HG02852 (cell line): ENCODE data around the gene KLHL33.

ENCODE experiments used
- ATAC-seq: cut with Tn5 transposase; IDR thresholded peaks from one replicate; pipeline ENCODE4 v1.9.1; 2021; ENCODE audit warnings: mild to moderate bottlenecking, moderate library complexity; ENCODE audit not compliant: unreplicated experiment

Gene KLHL33

GRCh38 chr14:20417250-20418186 is 18.4 kb downstream of the KLHL33 start:
- ATAC-seq = no peak

- no peak for ATAC-seq
Observed at GRCh38 chr14:20416223-20416622, 19.7 kb downstream of the KLHL33 start.

- ATAC-seq = peak; percentile 36
Observed at GRCh38 chr14:20415782-20416206, 20.2 kb downstream of the KLHL33 start.

DNA sequence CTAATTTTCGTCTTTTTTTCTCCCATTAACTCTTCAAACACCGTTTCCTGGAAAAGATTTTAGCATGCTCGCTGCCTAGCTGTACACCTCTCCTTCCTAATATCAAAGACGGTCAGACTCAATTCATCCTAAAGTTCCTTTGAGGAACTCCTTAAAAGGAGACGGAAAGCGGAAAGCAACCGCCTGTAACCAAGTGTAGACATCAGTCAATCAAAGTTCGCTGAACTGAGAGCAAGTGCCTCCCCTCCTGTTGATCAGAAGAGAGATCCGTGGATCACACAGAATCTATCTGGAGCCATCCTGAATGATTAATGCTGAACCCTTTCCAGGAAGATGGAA is 22.3 kb downstream of the KLHL33 start:
- peak; percentile 52 for ATAC-seq

GRCh38 chr14:20412876-20413743 is 22.9 kb downstream of the KLHL33 start, which contains the start of gene TEP1:
Gene TEP1, minus strand, starts transcription at chr14:20413501. Its CDS starts 5,062 bp downstream, at chr14:20408439.
- ATAC-seq = peak; percentile 75

DNA sequence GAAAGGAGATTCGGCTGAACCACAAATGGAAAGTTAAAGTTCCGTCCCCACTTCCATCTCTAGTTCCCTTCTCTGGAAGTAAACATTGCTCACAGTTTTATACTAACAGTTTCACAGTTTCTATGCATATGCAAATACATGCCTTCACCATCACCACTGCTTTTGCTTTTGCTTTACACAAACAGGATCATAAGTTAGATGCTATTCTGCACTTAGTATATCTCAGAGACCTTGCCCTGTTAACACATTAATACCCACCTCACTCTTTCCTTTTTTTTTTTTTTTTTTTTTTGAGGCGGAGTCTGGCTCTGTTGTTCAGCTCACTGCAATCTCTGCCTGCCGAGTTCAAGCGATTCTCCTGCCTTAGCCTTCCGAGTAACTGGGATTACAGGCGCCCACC is 23.6 kb downstream of the KLHL33 start:
- ATAC-seq = peak; percentile 45

GRCh38 chr14:20409226-20409625 is 26.7 kb downstream of the KLHL33 start:
- no peak for ATAC-seq

- no peak for ATAC-seq
Observed at GRCh38 chr14:20403521-20403920, 32.4 kb downstream of the KLHL33 start.

DNA sequence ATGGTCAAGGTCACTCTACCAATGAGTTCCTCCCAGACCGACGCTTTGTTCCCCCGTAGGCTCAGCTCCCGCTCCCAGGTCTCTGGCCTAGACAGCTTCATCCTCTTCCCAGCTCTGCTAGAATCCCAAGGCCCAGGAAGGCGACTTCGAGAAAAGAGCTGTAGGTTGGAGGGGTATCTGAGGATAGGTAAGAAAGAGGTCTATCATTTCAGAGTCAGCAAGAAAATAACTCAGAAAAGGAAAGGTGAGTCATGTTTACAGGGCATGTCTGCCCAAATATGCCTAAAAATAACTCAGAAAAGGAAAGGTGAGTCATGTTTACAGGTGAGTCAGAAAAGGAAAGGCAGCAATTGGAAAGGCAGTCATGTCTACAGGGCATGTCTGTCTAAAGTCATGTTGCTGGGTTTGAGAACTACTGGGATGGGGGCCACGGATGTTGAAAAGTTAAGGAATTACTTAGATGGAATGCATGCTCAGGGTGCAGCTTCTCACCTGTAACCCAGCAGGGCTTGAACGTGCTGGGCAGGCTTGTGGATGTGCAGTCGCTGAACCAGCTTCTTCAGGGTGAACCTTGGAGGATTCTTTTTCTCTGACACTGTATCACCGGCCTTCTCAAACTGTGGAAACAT is 34.9 kb downstream of the KLHL33 start:
- no peak for ATAC-seq

GRCh38 chr14:20400589-20400964 is 35.4 kb downstream of the KLHL33 start:
- ATAC-seq = no peak

DNA sequence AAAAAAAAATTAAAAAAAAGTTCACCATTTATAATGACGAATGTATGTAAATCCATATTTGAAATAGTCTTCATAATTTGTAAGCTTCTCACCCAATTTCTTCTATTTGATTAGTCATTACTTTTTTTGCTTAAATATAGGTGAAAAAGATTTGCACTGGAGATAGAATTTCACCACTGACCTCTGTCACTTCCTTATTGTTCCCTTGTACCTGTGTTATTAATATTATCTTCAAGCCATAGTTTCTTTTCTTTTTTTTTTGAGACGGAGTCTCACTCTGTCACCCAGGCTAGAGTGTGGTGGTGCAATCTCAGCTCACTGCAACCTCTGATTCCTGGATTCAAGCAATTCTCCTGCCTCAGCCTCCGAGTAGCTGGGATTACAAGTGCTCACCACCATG is 38.5 kb downstream of the KLHL33 start:
- ATAC-seq = no peak

- ATAC-seq = no peak
Observed at GRCh38 chr14:20391505-20391904, 44.5 kb downstream of the KLHL33 start.

- no peak for ATAC-seq
Observed at GRCh38 chr14:20388159-20388558, 47.8 kb downstream of the KLHL33 start.

GRCh38 chr14:20387576-20387975 is 48.4 kb downstream of the KLHL33 start:
- no peak for ATAC-seq

DNA sequence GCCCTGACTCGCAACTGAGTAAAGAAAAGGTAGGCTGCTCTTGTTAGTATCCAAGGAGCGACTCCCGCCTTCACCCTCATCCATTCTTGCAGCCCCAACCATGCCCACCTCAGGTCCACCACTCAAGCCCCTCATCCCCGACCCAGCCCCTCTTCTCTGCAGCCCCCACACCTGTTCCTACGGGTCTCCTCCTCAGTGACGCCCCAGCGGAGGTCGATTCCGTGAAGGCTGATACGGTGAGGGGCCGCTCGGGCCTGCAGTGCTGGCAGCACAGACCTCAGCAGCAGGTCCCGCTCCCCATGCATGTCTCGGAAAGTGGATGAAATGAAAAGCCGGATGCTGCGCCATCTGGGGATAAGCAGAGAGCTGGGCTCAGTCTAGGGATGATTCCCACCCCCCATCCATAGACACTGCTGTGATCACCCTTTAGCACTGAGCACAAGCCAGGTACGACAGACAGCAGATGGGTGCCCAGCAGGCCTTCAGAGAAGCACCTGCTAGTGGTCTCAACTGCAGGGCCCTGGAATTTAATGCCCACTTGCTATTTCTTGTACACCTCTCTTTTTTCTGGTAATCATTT is 49.6 kb downstream of the KLHL33 start:
- ATAC-seq = no peak

DNA sequence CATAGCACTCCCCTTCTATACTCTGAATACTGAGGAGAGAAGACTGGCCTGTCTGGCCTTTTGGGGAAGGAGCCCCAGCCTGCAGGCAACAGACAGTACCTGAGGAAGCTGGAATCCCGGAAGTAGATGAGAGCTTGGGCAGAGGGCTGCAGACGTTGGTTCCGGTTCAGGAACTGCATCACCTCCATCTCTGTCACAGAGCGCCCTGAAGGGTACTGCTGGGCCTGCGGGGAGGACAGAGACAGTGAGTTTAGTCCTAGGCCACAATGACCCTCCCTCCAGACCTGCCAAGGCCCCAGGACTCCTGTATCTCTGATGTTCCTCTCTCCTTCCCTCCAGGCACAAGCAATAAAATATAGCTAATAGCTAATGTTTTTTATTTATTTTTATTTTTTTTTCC is 51.1 kb downstream of the KLHL33 start:
- ATAC-seq = no peak

- no peak for ATAC-seq
Observed at GRCh38 chr14:20384321-20384720, 51.6 kb downstream of the KLHL33 start.

GRCh38 chr14:20383636-20384035 is 52.3 kb downstream of the KLHL33 start:
- no peak for ATAC-seq

DNA sequence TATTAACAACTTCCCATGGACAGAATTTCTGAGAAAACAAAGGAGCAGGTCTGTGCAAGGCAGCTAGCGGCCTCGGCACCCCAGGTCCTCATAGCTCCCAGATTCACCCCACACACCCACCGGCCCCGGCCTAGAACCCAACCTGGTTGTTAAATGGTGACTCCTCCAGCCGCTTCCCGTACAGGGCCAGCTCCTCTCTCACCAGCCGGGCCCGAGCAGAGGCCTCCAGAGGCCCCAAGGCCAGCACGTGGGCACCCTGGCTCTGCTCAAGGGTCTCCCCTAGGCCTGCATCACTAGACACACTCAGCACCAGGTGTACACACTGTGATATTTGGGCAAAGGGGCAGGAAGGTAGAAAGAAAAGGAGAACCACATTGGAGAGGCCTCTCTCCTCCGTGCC is 52.9 kb downstream of the KLHL33 start:
- ATAC-seq = no peak

GRCh38 chr14:20382526-20382925 is 53.4 kb downstream of the KLHL33 start:
- no peak for ATAC-seq

DNA sequence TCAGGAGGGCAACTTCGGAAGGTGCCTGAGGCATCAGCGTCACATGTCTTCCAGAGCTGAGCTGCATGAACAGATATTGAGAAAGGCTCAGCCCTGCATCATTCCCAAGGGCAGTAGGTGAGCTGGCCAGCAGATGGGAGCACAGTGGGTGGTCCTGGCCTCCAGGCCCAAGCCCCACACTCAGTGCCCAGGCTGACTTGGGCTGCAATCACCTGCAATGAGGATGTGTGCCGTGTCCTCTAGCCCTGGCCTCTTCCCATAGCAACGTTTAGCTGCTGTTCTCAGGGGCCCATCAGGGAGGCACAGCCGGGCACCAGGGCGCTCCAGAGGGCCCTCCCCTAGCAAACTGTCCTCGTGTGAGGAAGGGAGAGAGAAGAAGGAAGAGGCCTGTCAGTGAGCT is 54.6 kb downstream of the KLHL33 start:
- ATAC-seq = no peak
